Left ventricle myocardium superior (tissue), 1 donor: ENCODE results near the gene ANKDD1B. TPM values are rescaled to one million over a fixed set of nuclear protein-coding genes. Genes with fewer than 3 reads are reported as not detected.

ENCODE experiments used
- ATAC-seq: fragments of 200-7000 bp; cut with Tn5 transposase; one replicate; pipeline ENCODE4 v1.9.1; 2020; ENCODE audit warnings: mild to moderate bottlenecking, moderate library complexity
- DNase-seq: peaks from one replicate; pipeline ENCODE4 v3.0.0-alpha.2; 2020
- intact Hi-C: fragments of 100-400 bp; cut with micrococcal nuclease; formaldehyde crosslinking; loops from one replicate; pipeline ENCODE4 v1.11.0; 2022
- total RNA-seq: library from RNA; stranded (reverse); fragmentation: NEBNext Ultra II Directional; extraction: Animal tissue kit (Norgen Biotek cat#: 25700); gene quantifications from one replicate; pipeline ENCODE4 v1.2.1, GENCODE V29; 2021
- donor health status: DM: no; HTN: yes; CAD: no; lungs with severe emphysema.

The ANKDD1B gene
- total RNA-seq, 1 donor from 2014 or later = 0.25 TPM

DNA sequence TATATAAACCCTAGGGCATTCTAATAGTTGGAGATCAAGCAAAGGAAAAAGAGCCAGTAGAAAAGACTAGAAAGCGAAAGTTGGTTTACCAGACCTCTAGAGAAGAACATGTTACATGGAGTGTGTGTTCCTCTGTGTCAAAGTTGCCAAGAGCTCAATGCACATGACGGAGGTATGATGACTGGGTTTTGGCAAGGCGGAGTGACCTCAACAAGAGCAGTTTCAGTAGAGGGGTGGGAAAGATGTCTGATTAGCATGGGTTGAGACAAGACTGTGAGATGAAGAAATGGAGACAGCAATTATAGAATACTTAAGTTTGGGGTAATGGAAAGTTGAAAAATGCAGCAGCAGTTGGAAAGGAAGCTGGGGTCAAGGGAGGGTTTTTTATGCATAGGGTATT is 1.6 kb downstream of the ANKDD1B start:
- intact Hi-C loops = no loop called here
- ATAC-seq = no peak
- no peak for DNase-seq

GRCh38 chr5:75614176-75614575 is 2.9 kb downstream of the ANKDD1B start:
- intact Hi-C loops = no loop called here
- DNase-seq (no peak), ATAC-seq (no peak)

GRCh38 chr5:75616371-75616881 is 5.2 kb downstream of the ANKDD1B start:
- intact Hi-C loops = no loop called here

DNA sequence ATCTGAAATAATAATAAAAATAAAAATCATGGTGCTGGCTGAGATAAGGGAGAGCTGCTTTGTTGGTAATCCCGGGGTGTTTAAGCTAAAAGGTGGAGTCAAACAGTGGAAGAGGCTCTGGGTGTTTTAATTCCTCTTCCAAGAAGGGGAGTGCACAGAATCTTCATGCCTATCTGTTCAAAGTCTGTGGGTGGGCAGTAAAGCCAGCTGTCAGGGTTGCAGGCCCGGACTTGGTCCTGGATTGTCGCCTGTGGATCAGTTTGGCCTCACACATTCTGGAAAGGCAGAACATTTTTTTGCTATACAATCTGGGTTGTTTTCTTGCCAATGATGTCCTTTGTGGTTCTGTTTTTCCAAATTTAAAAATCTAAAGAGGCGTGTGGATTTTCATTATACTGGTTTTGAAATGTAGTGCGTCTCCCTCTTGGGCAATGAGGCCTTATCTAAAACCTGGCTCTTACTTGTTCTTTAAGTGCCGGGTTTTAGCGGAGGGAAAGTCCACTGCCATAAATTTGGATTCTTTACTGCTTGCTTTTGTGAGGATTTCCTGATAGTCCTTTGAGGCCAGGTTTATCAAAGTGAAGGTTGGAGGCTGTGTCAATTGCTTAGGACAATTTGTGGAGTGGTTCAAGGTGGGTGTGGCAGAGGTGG is 5.8 kb downstream of the ANKDD1B start:
- ATAC-seq = no peak
- intact Hi-C loops = no loop called here
- no peak for DNase-seq

More at GRCh38 chr5:75616371-75616881, 5.2 kb downstream of the ANKDD1B start:
- ATAC-seq = no peak
- no peak for DNase-seq

GRCh38 chr5:75617736-75618352 is 6.6 kb downstream of the ANKDD1B start:
- DNase-seq (no peak), ATAC-seq (no peak)
- intact Hi-C loops = no loop called here

GRCh38 chr5:75620184-75620959 is 9.1 kb downstream of the ANKDD1B start:
- no peak for DNase-seq
- intact Hi-C loops = no loop called here
- no peak for ATAC-seq

DNA sequence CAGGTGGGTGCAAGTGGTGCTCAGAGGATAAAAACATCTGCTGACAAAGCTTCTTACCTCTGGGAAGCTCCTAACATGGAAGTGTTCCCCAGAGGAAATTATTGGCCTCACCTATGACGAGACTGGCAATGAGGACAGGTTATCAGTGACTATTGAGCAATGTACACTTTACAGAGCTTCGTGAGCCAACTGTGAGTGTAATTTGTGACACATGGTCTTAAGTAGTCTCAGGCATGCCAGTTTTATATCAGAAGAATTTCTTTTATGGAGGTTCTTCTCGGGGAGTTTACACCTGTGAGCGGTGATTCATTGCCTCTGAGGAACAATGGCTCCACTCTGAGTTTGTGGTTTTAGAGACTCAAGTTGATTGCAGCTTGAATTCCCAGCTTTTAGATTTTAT is 11.3 kb downstream of the ANKDD1B start:
- DNase-seq = no peak
- intact Hi-C loops = no loop called here
- no peak for ATAC-seq

DNA sequence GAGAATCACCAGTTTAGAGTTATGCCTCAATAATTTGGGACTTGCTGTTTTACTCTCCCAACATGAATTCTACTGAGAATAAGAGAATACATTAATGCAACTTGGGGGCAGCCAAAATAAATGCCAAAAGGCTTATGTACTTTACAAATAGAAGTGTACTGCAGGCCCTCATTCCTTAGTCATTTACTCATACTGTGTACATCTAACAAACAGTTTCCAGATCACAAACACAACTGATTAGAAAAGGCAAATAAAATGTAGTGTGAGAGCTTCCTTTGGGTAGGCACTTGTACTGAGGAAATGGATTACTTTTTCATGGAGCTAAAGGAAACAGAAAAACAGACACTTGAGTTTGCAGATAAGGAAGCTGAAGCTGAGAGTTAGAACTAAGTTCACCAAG is 12.6 kb downstream of the ANKDD1B start:
- intact Hi-C loops = no loop called here
- DNase-seq = no peak
- no peak for ATAC-seq

DNA sequence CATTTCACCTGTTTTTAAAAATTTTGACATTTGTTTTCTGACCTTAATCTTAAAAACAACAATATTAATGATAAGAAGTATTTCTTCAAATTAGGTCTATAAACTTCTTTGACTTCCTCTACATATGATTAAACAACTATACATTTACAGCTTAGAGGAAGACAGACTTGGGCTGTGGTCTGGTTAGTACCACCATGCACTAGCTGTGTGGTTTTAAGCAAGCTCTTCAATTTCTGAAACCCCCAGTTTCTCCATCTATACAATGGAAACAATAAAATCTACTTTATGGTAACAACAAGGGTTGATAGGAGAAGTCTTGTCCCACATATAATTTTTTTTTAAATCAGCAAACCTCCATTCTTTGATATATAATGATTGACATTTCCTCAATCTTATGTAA is 15.7 kb downstream of the ANKDD1B start:
- DNase-seq (no peak), ATAC-seq (no peak)
- intact Hi-C loops = no loop called here

DNA sequence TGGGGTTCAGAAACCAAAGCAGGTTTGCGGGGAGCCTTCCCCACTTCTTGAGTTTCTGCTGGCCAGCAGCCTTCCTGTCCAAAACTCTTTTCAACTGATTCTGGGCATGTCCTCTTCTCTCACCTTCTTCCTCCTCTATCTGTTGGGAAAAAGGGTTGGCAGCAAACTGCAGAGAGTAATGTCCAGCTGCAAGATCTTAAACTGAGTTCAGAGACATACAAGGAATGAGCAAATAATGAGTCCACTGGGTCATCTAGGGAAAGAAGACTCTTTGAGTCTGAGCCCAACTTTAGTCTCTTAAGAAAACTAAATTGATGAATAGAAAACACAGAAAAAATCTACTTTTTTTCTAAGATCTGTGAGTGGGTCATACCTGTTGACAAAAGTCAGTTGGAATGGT is 16.5 kb downstream of the ANKDD1B start:
- ATAC-seq (no peak), DNase-seq (no peak)
- intact Hi-C loops = no loop called here

DNA sequence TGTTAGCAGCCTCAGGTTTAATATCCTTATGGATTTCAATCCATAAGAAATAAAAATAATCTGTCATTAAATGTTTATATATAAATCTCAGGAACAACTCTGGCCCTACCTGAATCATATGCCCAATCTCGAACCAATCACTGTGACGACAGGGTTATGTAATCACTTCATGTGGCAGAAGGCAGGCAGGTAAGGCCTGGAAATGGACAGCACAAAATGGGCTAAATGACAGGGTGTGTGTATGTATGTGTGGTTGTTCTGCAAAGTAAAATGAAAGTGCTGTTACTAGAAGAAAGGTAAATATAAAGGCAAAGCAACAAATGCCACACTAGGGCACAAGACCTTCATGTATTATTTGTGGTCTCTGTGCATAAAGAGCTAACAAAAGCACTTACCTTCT is 19.6 kb downstream of the ANKDD1B start:
- intact Hi-C loops = no loop called here
- DNase-seq = no peak
- no peak for ATAC-seq

DNA sequence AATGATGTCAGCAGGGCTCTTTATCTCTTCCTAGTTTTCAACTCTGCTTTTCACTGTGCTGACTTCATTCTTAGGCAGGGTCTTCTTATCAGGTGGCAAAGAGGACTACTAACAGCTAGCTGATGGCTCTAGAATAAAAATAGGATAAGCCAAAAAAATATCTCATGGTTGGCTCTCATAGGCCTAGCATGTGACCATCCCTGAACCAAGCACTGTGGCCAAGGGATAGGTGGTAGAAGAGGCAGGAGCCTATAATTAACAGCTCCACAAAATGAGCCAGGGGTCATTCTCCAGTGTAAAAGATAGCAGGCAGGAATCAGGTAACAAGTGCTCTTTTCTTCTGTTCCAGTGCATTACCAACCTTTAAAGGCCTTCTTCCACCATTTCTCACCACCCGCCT is 21.1 kb downstream of the ANKDD1B start:
- intact Hi-C loops = no loop called here
- DNase-seq (no peak), ATAC-seq (peak; percentile 98)

GRCh38 chr5:75637949-75638348 is 26.7 kb downstream of the ANKDD1B start:
- ATAC-seq (no peak), DNase-seq (no peak)
- intact Hi-C loops = no loop called here

DNA sequence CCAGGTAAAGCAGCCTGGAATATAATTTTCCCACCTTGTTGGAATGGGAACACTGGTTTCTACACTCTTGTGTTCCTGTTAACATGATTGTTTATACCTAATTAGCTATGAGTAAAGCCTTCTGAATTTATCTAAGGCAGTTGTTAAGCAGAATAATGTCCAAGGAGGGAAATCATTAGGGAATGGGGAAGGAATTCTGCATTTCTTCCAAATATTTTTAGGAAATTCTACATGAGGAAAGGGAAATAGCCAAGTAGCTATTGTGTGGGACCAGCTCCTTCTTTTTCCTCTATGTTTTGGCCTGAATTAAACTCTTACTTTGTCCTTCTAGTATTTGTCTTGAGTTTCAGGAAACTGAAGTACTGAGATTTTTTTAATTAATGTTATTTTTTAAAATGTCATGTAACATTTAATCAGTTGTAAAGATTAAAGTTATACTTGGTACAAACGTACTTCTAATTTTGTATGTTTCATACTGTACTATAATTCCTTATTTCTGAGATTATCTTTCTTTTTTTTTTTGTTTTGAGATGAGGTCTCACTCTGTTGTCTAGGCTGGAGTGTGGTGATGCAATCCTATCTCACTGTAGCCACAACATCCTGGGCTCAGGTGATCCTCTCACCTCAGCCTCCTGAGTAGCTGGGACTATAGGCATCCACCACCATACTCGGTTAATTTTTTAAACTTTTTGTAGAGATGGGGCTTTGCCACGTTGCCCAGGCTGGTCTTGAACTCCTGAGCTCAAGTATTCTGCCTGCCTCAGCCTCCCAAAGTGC is 28.5 kb downstream of the ANKDD1B start:
- intact Hi-C loops = no loop called here
- DNase-seq (no peak), ATAC-seq (no peak)

GRCh38 chr5:75640395-75640794 is 29.1 kb downstream of the ANKDD1B start:
- intact Hi-C loops = no loop called here

DNA sequence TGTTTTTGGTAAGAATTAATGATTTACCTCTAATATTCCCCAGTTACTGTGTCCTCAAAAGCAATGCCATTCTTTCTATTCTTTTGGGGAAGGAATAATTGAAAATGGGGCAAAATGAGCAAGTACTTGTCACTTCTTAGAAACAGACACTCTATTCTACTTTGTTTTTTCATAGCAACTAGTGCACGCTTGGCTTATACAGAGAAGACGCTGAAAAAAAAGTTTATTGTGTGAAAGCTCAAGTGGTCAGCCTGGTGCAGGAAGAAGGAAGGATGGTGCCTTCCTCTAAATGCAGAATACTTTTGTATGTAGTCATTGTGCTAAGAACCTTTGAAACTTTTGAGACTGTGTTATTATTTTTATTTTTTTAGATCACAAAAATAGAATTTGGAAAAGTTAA is 29.6 kb downstream of the ANKDD1B start:
- intact Hi-C loops = no loop called here

More at GRCh38 chr5:75640395-75640794, 29.1 kb downstream of the ANKDD1B start:
- DNase-seq (no peak), ATAC-seq (no peak)

DNA sequence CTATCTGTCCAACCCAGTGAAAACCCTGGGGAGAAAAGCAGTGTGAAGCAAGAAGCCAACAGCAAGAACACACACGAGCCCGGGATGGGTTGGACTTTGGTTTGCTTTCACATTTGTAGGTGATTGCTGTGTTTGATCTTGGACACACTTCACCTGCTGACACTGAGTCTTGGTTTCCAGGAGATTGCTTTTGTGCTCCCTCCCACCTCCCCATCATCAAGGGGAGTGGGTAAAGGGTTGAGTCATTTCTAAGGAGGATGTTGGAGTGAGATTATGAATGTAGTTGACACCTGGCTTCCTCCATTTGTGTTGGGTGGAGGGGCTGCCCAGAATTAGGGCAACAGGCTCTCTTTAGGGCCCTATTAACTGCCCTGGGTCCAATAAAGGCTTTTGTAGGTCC is 37.5 kb downstream of the ANKDD1B start:
- intact Hi-C loops = no loop called here
- ATAC-seq (no peak), DNase-seq (no peak)

More for the DNA sequence above, 29.6 kb downstream of the ANKDD1B start:
- DNase-seq = no peak
- no peak for ATAC-seq

GRCh38 chr5:75651575-75652238 is 40.5 kb downstream of the ANKDD1B start:
- intact Hi-C loops = no loop called here
- ATAC-seq (no peak), DNase-seq (no peak)

DNA sequence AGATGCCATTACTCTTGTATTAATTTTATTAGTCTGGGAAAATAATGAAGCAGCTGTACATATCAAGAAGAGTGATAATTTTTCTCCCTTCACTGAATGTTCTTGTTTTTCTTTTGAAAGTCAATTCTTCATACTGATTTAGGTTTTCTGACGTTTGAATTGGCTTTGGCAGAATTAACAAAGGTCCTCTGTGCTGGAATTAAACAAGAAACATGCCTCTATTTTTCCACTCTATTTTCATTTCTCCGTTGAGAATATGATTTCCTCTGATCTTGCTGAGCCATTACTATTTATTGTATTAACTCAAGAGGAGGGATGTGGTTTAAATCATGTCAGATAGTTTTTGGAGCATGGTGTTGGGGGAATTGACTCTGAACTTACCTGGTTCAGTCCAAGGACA is 42.3 kb downstream of the ANKDD1B start:
- no peak for ATAC-seq
- no peak for DNase-seq

More for the DNA sequence above, 42.3 kb downstream of the ANKDD1B start:
- intact Hi-C loops = no loop called here
